Thyroid gland (tissue), 4 donors: Measurements from ENCODE around the gene RFX7. TPM values are rescaled to one million over a fixed set of nuclear protein-coding genes. Genes with fewer than 3 reads are reported as not detected.

ENCODE experiments used
- DNase-seq, 2 donors: peaks; one replicate each; pipeline ENCODE4 v3.0.0-alpha.2; 2019
- H3K27ac ChIP-seq, 3 donors: fragments of 200-600 bp; sonication (generic); 1 replicate in 2 of 3; 2 replicates in 1 of 3; pipeline ENCODE4 v1.5.1; 2016 to 2019; ENCODE audit warnings: mild to moderate bottlenecking in 1 of 3, moderate library complexity in 1 of 3
- H3K27me3 ChIP-seq: fragments of 200-600 bp; sonication (generic); one replicate; pipeline ENCODE4 v1.5.1; 2019
- H3K36me3 ChIP-seq, 2 donors: fragments of 200-600 bp; sonication (generic); one replicate each; pipeline ENCODE4 v1.5.1; 2016 to 2019
- H3K4me1 ChIP-seq, 2 donors: fragments of 200-600 bp; sonication (generic); one replicate each; pipeline ENCODE4 v1.5.1; 2017 to 2019
- H3K4me3 ChIP-seq, 3 donors: fragments of 200-600 bp; sonication (generic); replicated peaks in 1 of 3; 1 replicate in 2 of 3; 2 replicates in 1 of 3; pipeline ENCODE4 v1.5.1; 2016; ENCODE audit warnings: mild to moderate bottlenecking in 1 of 3
- H3K9me3 ChIP-seq: fragments of 200-600 bp; sonication (generic); one replicate; pipeline ENCODE4 v1.5.1; 2017
- CTCF ChIP-seq, 6 experiments: fragments of 200-600 bp in 3 of 6; fragments of 450-650 bp in 3 of 6; sonication (generic) in 3 of 6; IDR thresholded peaks; one replicate each; pipeline ENCODE4 v1.5.1; 2016 to 2019; ENCODE audit warnings: antibody characterized with exemption in 6 of 6, mild to moderate bottlenecking in 2 of 6, inconsistent platforms in 1 of 6, moderate library complexity in 1 of 6
- POLR2A ChIP-seq, 2 donors: fragments of 450-650 bp; IDR thresholded peaks; one replicate each; pipeline ENCODE4 v1.6.1; 2017; ENCODE audit warnings: antibody characterized with exemption in 2 of 2, mild to moderate bottlenecking in 2 of 2, moderate library complexity in 1 of 2
- WGBS, 2 donors: methylation state at CpG; one replicate each; pipeline ENCODE4 v1.1.5; 2017; 5-methylcytosine and 5-hydroxymethylcytosine counted together
- intact Hi-C: fragments of 100-400 bp; cut with DNase I; formaldehyde crosslinking; loops from one replicate; pipeline ENCODE4 v1.15.1; 2023
- total RNA-seq, 4 donors: library from RNA; depleted of rRNA; stranded (reverse); fragments of >200 nt; gene quantifications; one replicate each; pipeline ENCODE4 v1.2.3, GENCODE V29; 2016

The RFX7 gene
- total RNA-seq, 4 donors from 2014 or later: 9.7 to 12.6 (median 11.4) TPM

- Histone ChIP-seq H3K4me3 (no peak overlapping the region), H3K27me3 (no peaks in the 10 kb centered on the region), H3K4me1 (peaks cover 14 to 15% of the 10 kb centered on the region in 2 donors), H3K27ac (no peak overlapping the region), H3K36me3 (no peaks in the 10 kb centered on the region), H3K9me3 (no peaks in the 10 kb centered on the region)
- TF ChIP-seq POLR2A (IDR thresholded peaks at IDR 0.05) (no peak), CTCF (IDR thresholded peaks at IDR 0.05) (no peak)
- no peak for DNase-seq
- WGBS, 2 donors: 71 to 72% methylated on average over 3 of the region's 3 CpGs
- intact Hi-C loops: no loop called here
These were observed 4.8 kb upstream of the RFX7 start for GRCh38 chr15:56248311-56248992.

GRCh38 chr15:56247266-56247665 is 3.6 kb upstream of the RFX7 start:
- H3K27ac ChIP-seq: no peak overlapping the region
- 80 to 83% methylated on average over 2 of the region's 2 CpGs for WGBS, 2 donors
- no peaks in the 10 kb centered on the region for H3K36me3 ChIP-seq
- peaks cover 15 to 18% of the 10 kb centered on the region in 2 donors for H3K4me1 ChIP-seq
- H3K4me3 ChIP-seq: no peak overlapping the region
- no peaks in the 10 kb centered on the region for H3K27me3 ChIP-seq
- no peak for TF ChIP-seq POLR2A (IDR thresholded peaks at IDR 0.05)
- no peak for TF ChIP-seq CTCF (IDR thresholded peaks at IDR 0.05)
- intact Hi-C loops: no loop called here
- no peaks in the 10 kb centered on the region for H3K9me3 ChIP-seq
- no peak for DNase-seq

- Histone ChIP-seq H3K4me3 (peak overlapping the region in 1 of 3 donors; percentile 12), H3K27me3 (no peaks in the 10 kb centered on the region), H3K4me1 (peaks cover 20 to 28% of the 10 kb centered on the region in 2 donors), H3K27ac (peak overlapping the region; percentile 39 to 74 (median 66)), H3K36me3 (no peaks in the 10 kb centered on the region), H3K9me3 (no peaks in the 10 kb centered on the region)
- intact Hi-C loops: no loop called here
- DNase-seq: peak; percentile 88 to 93
- TF ChIP-seq POLR2A (IDR thresholded peaks at IDR 0.05) (peak in 1 of 2 donors; percentile 28), CTCF (IDR thresholded peaks at IDR 0.05) (peak in 5 of 6 experiments; percentile 98 to 100 (median 99))
- 3 to 4% methylated on average over 10 to 15 of the region's 15 CpGs for WGBS, 2 donors
These were observed 2.5 kb upstream of the RFX7 start for GRCh38 chr15:56245871-56246814.

- H3K27me3 ChIP-seq: no peaks in the 10 kb centered on the region
- 62% methylated on average over 10 of the region's 10 CpGs for WGBS, 2 donors
- peak overlapping the region in 1 of 3 donors; percentile 82 for H3K4me3 ChIP-seq
- TF ChIP-seq CTCF (IDR thresholded peaks at IDR 0.05) (no peak), POLR2A (IDR thresholded peaks at IDR 0.05) (no peak)
- intact Hi-C loops: no loop called here
- H3K4me1 ChIP-seq: peaks cover 22 to 29% of the 10 kb centered on the region in 2 donors
- peak overlapping the region; percentile 62 to 74 (median 63) for H3K27ac ChIP-seq
- peak; percentile 15 to 21 for DNase-seq
- H3K36me3 ChIP-seq: no peaks in the 10 kb centered on the region
- H3K9me3 ChIP-seq: no peaks in the 10 kb centered on the region
These were observed 1.3 kb upstream of the RFX7 start for GRCh38 chr15:56244811-56245576.
